Body of pancreas (tissue), 4 donors: ENCODE measurements around the gene RGS14.

Source experiments
- CTCF ChIP-seq, 7 experiments: fragments of 450-650 bp in 4 of 7; fragments of 200-600 bp in 3 of 7; sonication (generic) in 3 of 7; IDR thresholded peaks; one replicate each; pipeline ENCODE4 v1.5.1; 2016 to 2019; ENCODE audit warnings: antibody characterized with exemption in 7 of 7
- POLR2A ChIP-seq, 3 donors: fragments of 450-650 bp; IDR thresholded peaks; one replicate each; pipeline ENCODE4 v1.6.1; 2016; ENCODE audit warnings: antibody characterized with exemption in 3 of 3, mild to moderate bottlenecking in 2 of 3

- TF ChIP-seq CTCF (IDR thresholded peaks at IDR 0.05) (peak in 6 of 7 experiments; percentile 16 to 65 (median 52)), POLR2A (IDR thresholded peaks at IDR 0.05) (no peak)
Measured at GRCh38 chr5:177382423-177383029, 24.8 kb downstream of the RGS14 start.
